K562 (cell line): Measurements from ENCODE around the gene HYCC2. TPM values are rescaled to one million over a fixed set of nuclear protein-coding genes. Genes with fewer than 3 reads are reported as not detected.

Experiments used
- ASH1L ChIP-seq: fragments of 450-650 bp; IDR thresholded peaks from 2 replicates; pipeline ENCODE4 v1.6.1; 2018; ENCODE audit warnings: borderline replicate concordance, mild to moderate bottlenecking, low read depth; ENCODE audit not compliant: partially characterized antibody
- BRD9 ChIP-seq: fragments of 450-650 bp; IDR thresholded peaks from 2 replicates; pipeline ENCODE4 v1.6.1; 2018; ENCODE audit warnings: low read depth; ENCODE audit not compliant: partially characterized antibody
- CEBPG ChIP-seq, 3 experiments: fragments of 200-800 bp in 1 of 3; sonication (Bioruptor generic) in 1 of 3; sonication (generic) in 1 of 3; formaldehyde crosslinking in 1 of 3; IDR thresholded peaks in 2 of 3; conservative IDR thresholded peaks in 1 of 3; 2 replicates each; pipeline versions ENCODE4 v1.6.1 to v1.8.0; 2016 to 2022; ENCODE audit warnings: missing compliant biosample characterization in 2 of 3, missing genetic modification characterization in 2 of 3, mild to moderate bottlenecking in 1 of 3, missing genetic modification reagents in 1 of 3
- CREB5 ChIP-seq: fragments of 250-450 bp; sonication (Bioruptor Pico); IDR thresholded peaks from 2 replicates; pipeline ENCODE4 v1.5.0; 2020; ENCODE audit warnings: mild to moderate bottlenecking
- EHMT2 ChIP-seq: fragments of 450-650 bp; IDR thresholded peaks from 2 replicates; pipeline ENCODE4 v1.6.1; 2018; ENCODE audit warnings: antibody characterized with exemption
- FIP1L1 ChIP-seq: fragments of 200-400 bp; formaldehyde crosslinking; IDR thresholded peaks from 2 replicates; pipeline ENCODE4 v1.6.1; 2018; ENCODE audit warnings: mild to moderate bottlenecking, low read depth, low read length; ENCODE audit not compliant: poor library complexity, severe bottlenecking
- FOS ChIP-seq: IDR thresholded peaks from 3 replicates; pipeline ENCODE4 v1.6.1; 2011; ENCODE audit not compliant: insufficient read length; ENCODE audit errors: extremely low read depth
- FOXJ3 ChIP-seq: sonication (generic); formaldehyde crosslinking; IDR thresholded peaks from 2 replicates; pipeline ENCODE4 v1.4.0; 2020; ENCODE audit warnings: mild to moderate bottlenecking, missing genetic modification reagents
- FUS ChIP-seq: fragments of 200-400 bp; formaldehyde crosslinking; optimal IDR thresholded peaks from 2 replicates; pipeline ENCODE3; 2017; ENCODE audit warnings: low read depth, low read length
- HDAC2 ChIP-seq: fragments of 450-650 bp; IDR thresholded peaks from 2 replicates; pipeline ENCODE4 v1.6.1; 2016; ENCODE audit warnings: mild to moderate bottlenecking
- MTA2 ChIP-seq: fragments of 450-650 bp; IDR thresholded peaks from 2 replicates; pipeline ENCODE4 v1.6.1; 2016; ENCODE audit warnings: low read depth
- NFATC3 ChIP-seq: fragments of 450-650 bp; IDR thresholded peaks from 2 replicates; pipeline ENCODE4 v1.6.1; 2017; ENCODE audit warnings: mild to moderate bottlenecking
- POLR2G ChIP-seq: fragments of 200-400 bp; formaldehyde crosslinking; IDR thresholded peaks from 2 replicates; pipeline ENCODE4 v1.6.1; 2017; ENCODE audit warnings: low read depth, mild to moderate bottlenecking, antibody characterized with exemption, low read length, moderate library complexity
- RB1 ChIP-seq: fragments of 450-650 bp; IDR thresholded peaks from 2 replicates; pipeline ENCODE4 v1.6.1; 2017; ENCODE audit warnings: low read depth, mild to moderate bottlenecking
- SLC30A9 ChIP-seq: fragments of 250-450 bp; sonication (Bioruptor Pico); IDR thresholded peaks from 2 replicates; pipeline ENCODE4 v1.8.0; 2022; ENCODE audit warnings: mild to moderate bottlenecking, moderate library complexity
- THAP12 ChIP-seq: fragments of 250-450 bp; sonication (Bioruptor Pico); IDR thresholded peaks from 2 replicates; pipeline ENCODE4 v1.9.0; 2021; ENCODE audit warnings: mild to moderate bottlenecking, inconsistent platforms
- UBTF ChIP-seq, 2 experiments: IDR thresholded peaks; 2 replicates each; pipeline ENCODE4 v1.6.1; 2012; ENCODE audit warnings: improper control_type of control experiment in 2 of 2, low read depth in 2 of 2, low read length in 2 of 2, borderline replicate concordance in 1 of 2
- ZNF197 ChIP-seq: fragments of 200-800 bp; sonication (Bioruptor generic); IDR thresholded peaks from 2 replicates; pipeline ENCODE4 v1.6.1; 2016; ENCODE audit warnings: low read depth, missing genetic modification characterization, missing compliant biosample characterization
- ZNF551 ChIP-seq: fragments of 250-450 bp; sonication (Bioruptor Pico); IDR thresholded peaks from 2 replicates; pipeline ENCODE4 v1.5.0; 2021; ENCODE audit warnings: mild to moderate bottlenecking, moderate library complexity
- ZNF717 ChIP-seq: fragments of 250-450 bp; sonication (Bioruptor Pico); IDR thresholded peaks from 2 replicates; pipeline ENCODE4 v1.5.0; 2021
- ZNF830 ChIP-seq: fragments of 250-450 bp; sonication (Bioruptor Pico); IDR thresholded peaks from 2 replicates; pipeline ENCODE4 v1.5.0; 2021; ENCODE audit warnings: mild to moderate bottlenecking
- polyA plus RNA-seq, 8 experiments: library from polyadenylated mRNA; depleted of rRNA in 4 of 8; stranded (reverse) in 5 of 8; unstranded in 3 of 8; fragments of >200 nt; fragmentation: Nextera tagmentation in 2 of 8; fragmentation: Illumina TruSeq in 1 of 8; extraction: Ambion mirVana in 2 of 8; extraction: Trizol in 1 of 8; gene quantifications; 2 replicates each; pipeline versions ENCODE4 v1.2.1 to v1.2.3, GENCODE V29; 2011 to 2014; ENCODE audit warnings: inconsistent platforms in 1 of 8, missing spikeins in 1 of 8
- total RNA-seq, 7 experiments: library from RNA; depleted of rRNA in 6 of 7; stranded (reverse); fragments of >200 nt in 6 of 7; fragmentation: Illumina TruSeq in 2 of 7; extraction: Trizol in 2 of 7; gene quantifications; 2 replicates each; pipeline versions ENCODE4 v1.2.1 to v1.2.3, GENCODE V29; 2011 to 2021; ENCODE audit warnings: low replicate concordance in 1 of 7

Gene HYCC2
- total and polyA plus RNA-seq, 9 of the 15 experiments (the other 6 are each of a cell fraction or from before 2014, with no cell fraction given): 5.4 to 20.0 (median 9.8) TPM

- TF ChIP-seq THAP12 (0 out of 2 replicates have a peak, but pooled peaks have one; percentile 33), FIP1L1 (no peak), ZNF551 (no peak), ZNF717 (CRISPR knock-in tag) (no peak), HDAC2 (peak; percentile 39; the same call in 1 of the 2 replicates), UBTF (IDR thresholded peaks at IDR 0.05; ENCODE audit: borderline replicate concordance in 1 of 2, low read depth in 2 of 2, low read length in 2 of 2) (peak; percentile 32 to 77; a peak in 1 of 4 replicates), BRD9 (peak; percentile 46), FUS (no peak), FOS (peak; percentile 81), RB1 (peak; percentile 72; the same call in 1 of the 2 replicates), MTA2 (no peak), CREB5 (no peak), POLR2G (peak; percentile 84), EHMT2 (0 out of 2 replicates have a peak, but pooled peaks have one; percentile 51), SLC30A9 (CRISPR knock-in tag) (no peak), NFATC3 (peak; percentile 80; the same call in 1 of the 2 replicates), ZNF197 (peak; percentile 65; the same call in 1 of the 2 replicates), ASH1L (peak; percentile 79), ZNF830 (CRISPR knock-in tag) (no peak), FOXJ3 (CRISPR knock-in tag) (no peak), CEBPG (CRISPR knock-in tag; IDR thresholded peaks at IDR 0.05) (no peak), CEBPG (tag; conservative IDR thresholded peaks at IDR 0.05 in 1 of 2, IDR thresholded peaks at IDR 0.05 in 1 of 2) (no peak)
These were observed at the start of gene HYCC2, which contains the start of gene NDUFB3 (continued) for GRCh38 chr2:201071479-201072200.
